Measurements from ENCODE around the gene ZNF784.

The ZNF784 gene

GRCh38 chr19:55616395-55616875 lies 7.9 kb downstream of the ZNF784 start:
- Histone ChIP-seq H3K9ac (ENCODE audit: low read length) (no peak overlapping the region), H2AFZ (ENCODE audit: low read depth, low read length) (no peak overlapping the region), H3K27me3 (ENCODE audit: low read depth, low read length) (no peaks in the 10 kb centered on the region), H3K79me2 (ENCODE audit: low read length) (peaks cover 13% of the 10 kb centered on the region), H3K27ac (ENCODE audit: low read length) (no peak overlapping the region), H3K4me1 (ENCODE audit: low read length) (peaks cover 17% of the 10 kb centered on the region), H4K20me1 (ENCODE audit: insufficient read depth, low read length) (peaks cover 8% of the 10 kb centered on the region), H3K9me3 (ENCODE audit: insufficient read depth, low read length) (no peaks in the 10 kb centered on the region), H3K36me3 (replicated peaks; ENCODE audit: low read depth, low read length) (peaks cover 37% of the 10 kb centered on the region), H3K4me3 (ENCODE audit: low read length) (no peak overlapping the region), H3K4me2 (ENCODE audit: low read length) (no peak overlapping the region)
- TF ChIP-seq, protein P1, sequence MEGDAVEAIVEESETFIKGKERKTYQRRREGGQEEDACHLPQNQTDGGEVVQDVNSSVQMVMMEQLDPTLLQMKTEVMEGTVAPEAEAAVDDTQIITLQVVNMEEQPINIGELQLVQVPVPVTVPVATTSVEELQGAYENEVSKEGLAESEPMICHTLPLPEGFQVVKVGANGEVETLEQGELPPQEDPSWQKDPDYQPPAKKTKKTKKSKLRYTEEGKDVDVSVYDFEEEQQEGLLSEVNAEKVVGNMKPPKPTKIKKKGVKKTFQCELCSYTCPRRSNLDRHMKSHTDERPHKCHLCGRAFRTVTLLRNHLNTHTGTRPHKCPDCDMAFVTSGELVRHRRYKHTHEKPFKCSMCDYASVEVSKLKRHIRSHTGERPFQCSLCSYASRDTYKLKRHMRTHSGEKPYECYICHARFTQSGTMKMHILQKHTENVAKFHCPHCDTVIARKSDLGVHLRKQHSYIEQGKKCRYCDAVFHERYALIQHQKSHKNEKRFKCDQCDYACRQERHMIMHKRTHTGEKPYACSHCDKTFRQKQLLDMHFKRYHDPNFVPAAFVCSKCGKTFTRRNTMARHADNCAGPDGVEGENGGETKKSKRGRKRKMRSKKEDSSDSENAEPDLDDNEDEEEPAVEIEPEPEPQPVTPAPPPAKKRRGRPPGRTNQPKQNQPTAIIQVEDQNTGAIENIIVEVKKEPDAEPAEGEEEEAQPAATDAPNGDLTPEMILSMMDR (IDR thresholded peaks at IDR 0.05; ENCODE audit: low read depth, low read length), result no peak
- no peak for TF ChIP-seq EZH2phosphoT487 (IDR thresholded peaks at IDR 0.05; ENCODE audit: low read depth)

- peaks cover 8% of the 10 kb centered on the region for H4K20me1 ChIP-seq (ENCODE audit: insufficient read depth, low read length)
Observed at GRCh38 chr19:55615543-55616394, 8.6 kb downstream of the ZNF784 start.

DNA sequence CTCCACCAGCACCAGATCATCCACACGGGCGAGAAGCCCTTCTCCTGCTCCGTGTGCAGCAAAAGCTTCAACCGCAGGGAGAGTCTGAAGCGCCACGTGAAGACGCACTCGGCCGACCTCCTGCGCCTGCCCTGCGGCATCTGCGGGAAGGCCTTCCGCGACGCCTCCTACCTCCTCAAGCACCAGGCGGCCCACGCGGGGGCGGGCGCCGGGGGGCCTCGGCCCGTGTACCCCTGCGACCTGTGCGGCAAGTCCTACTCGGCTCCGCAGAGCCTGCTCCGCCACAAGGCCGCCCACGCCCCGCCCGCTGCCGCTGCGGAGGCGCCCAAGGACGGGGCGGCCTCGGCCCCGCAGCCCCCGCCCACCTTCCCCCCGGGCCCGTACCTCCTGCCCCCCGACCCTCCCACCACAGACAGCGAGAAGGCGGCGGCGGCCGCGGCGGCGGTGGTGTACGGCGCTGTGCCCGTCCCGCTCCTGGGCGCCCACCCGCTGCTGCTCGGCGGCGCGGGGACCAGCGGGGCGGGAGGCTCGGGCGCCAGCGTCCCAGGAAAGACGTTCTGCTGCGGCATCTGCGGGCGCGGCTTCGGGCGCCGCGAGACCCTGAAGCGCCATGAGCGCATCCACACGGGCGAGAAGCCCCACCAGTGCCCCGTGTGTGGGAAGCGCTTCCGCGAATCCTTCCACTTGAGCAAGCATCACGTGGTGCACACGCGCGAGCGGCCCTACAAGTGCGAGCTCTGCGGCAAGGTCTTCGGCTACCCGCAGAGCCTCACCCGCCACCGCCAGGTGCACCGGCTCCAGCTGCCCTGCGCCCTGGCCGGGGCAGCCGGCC lies 9.4 kb downstream of the ZNF784 start:
- no peak overlapping the region for H3K27ac ChIP-seq (ENCODE audit: low read length)
- no peaks in the 10 kb centered on the region for H3K9me3 ChIP-seq (ENCODE audit: insufficient read depth, low read length)
- peaks cover 23% of the 10 kb centered on the region for H3K4me1 ChIP-seq (ENCODE audit: low read length)
- no peak for TF ChIP-seq EZH2phosphoT487 (IDR thresholded peaks at IDR 0.05; ENCODE audit: low read depth)
- no peaks in the 10 kb centered on the region for H3K27me3 ChIP-seq (ENCODE audit: low read depth, low read length)
- H3K4me3 ChIP-seq (ENCODE audit: low read length), result no peak overlapping the region
- no peak overlapping the region for H3K4me2 ChIP-seq (ENCODE audit: low read length)
- no peak overlapping the region for H3K9ac ChIP-seq (ENCODE audit: low read length)
- peaks cover 8% of the 10 kb centered on the region for H4K20me1 ChIP-seq (ENCODE audit: insufficient read depth, low read length)
- H2AFZ ChIP-seq (ENCODE audit: low read depth, low read length), result no peak overlapping the region
- H3K36me3 ChIP-seq (replicated peaks; ENCODE audit: low read depth, low read length), result peaks cover 33% of the 10 kb centered on the region
- peaks cover 25% of the 10 kb centered on the region for H3K79me2 ChIP-seq (ENCODE audit: low read length)

More at GRCh38 chr19:55615543-55616394, 8.6 kb downstream of the ZNF784 start:
- no peak overlapping the region for H2AFZ ChIP-seq (ENCODE audit: low read depth, low read length)
- H3K36me3 ChIP-seq (replicated peaks; ENCODE audit: low read depth, low read length), result peaks cover 38% of the 10 kb centered on the region
- no peak overlapping the region for H3K9ac ChIP-seq (ENCODE audit: low read length)
- TF ChIP-seq, protein P1 (IDR thresholded peaks at IDR 0.05; ENCODE audit: low read depth, low read length), result no peak
- no peak for TF ChIP-seq EZH2phosphoT487 (IDR thresholded peaks at IDR 0.05; ENCODE audit: low read depth)
- H3K27ac ChIP-seq (ENCODE audit: low read length), result no peak overlapping the region
- H3K4me3 ChIP-seq (ENCODE audit: low read length), result no peak overlapping the region
- peaks cover 23% of the 10 kb centered on the region for H3K4me1 ChIP-seq (ENCODE audit: low read length)
- no peak overlapping the region for H3K4me2 ChIP-seq (ENCODE audit: low read length)
- H3K79me2 ChIP-seq (ENCODE audit: low read length), result peaks cover 20% of the 10 kb centered on the region
- H3K9me3 ChIP-seq (ENCODE audit: insufficient read depth, low read length), result no peaks in the 10 kb centered on the region
- no peaks in the 10 kb centered on the region for H3K27me3 ChIP-seq (ENCODE audit: low read depth, low read length)

GRCh38 chr19:55613930-55614710 lies 10.2 kb downstream of the ZNF784 start:
- no peak overlapping the region for H3K4me3 ChIP-seq (ENCODE audit: low read length)
- no peak overlapping the region for H3K27ac ChIP-seq (ENCODE audit: low read length)
- no peaks in the 10 kb centered on the region for H3K27me3 ChIP-seq (ENCODE audit: low read depth, low read length)
- H3K4me1 ChIP-seq (ENCODE audit: low read length), result peaks cover 23% of the 10 kb centered on the region
- H3K4me2 ChIP-seq (ENCODE audit: low read length), result no peak overlapping the region
- peaks cover 37% of the 10 kb centered on the region for H3K36me3 ChIP-seq (replicated peaks; ENCODE audit: low read depth, low read length)
- H2AFZ ChIP-seq (ENCODE audit: low read depth, low read length), result no peak overlapping the region
- no peak for TF ChIP-seq EZH2phosphoT487 (IDR thresholded peaks at IDR 0.05; ENCODE audit: low read depth)
- TF ChIP-seq, protein P1 (IDR thresholded peaks at IDR 0.05; ENCODE audit: low read depth, low read length), result no peak
- H3K9ac ChIP-seq (ENCODE audit: low read length), result no peak overlapping the region
- H4K20me1 ChIP-seq (ENCODE audit: insufficient read depth, low read length), result peaks cover 5% of the 10 kb centered on the region
- H3K79me2 ChIP-seq (ENCODE audit: low read length), result peaks cover 33% of the 10 kb centered on the region
- no peaks in the 10 kb centered on the region for H3K9me3 ChIP-seq (ENCODE audit: insufficient read depth, low read length)
